Stimulated activated CD8-positive, alpha-beta memory T cell treated with anti-CD3 and anti-CD28 coated beads, Interleukin-7, amount 100 ng/mL, for 48 hours (primary cell): Measurements from ENCODE around the gene MS4A4A.

Experiments used
- DNase-seq, 2 donors: peaks; one replicate each; pipeline ENCODE4 v3.0.0-alpha.2; 2020; ENCODE audit warnings: low read depth in 1 of 2; ENCODE audit errors: extremely low read depth in 1 of 2

MS4A4A gene

DNA sequence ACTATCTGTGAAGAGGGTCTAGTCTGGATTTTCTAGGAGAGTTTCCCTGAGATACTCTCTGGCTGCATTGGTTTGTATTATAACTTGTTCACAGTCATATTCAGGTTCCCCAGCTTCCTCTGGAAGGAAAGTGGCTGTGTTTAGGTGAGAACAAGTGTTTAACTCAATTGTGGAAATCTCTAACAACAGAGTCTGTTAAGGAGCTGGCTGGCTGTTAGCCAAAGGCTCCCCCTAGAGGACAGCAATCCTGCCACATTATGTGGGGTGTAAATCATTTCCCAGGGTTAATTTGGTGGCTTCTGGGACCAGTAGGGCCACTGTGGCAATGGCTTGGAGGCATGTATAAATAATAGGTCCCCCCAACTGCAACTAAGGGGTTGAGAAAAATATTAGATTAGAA is 65.0 kb downstream of the MS4A4A start:
- no peak for DNase-seq

GRCh38 chr11:60347084-60347797 is 66.8 kb downstream of the MS4A4A start:
- no peak for DNase-seq

DNA sequence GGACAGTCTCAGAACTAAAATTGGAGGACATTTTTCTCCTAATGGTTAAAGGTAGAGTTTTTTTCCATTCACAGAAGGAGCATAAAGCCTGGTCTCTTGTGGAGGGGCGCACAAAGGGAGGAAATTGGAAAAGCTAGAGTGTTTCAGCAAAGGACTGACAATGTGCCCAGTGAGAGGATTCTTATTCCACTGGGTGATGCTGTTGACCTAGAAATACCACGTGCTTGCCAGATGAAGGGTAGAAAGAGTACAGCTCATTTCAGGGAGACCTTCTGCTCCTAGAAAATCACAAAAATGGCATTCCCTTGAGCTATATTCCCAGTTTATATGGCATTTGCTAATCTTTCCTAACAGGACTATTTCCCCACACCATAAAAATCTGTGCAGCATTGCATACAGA is 67.7 kb downstream of the MS4A4A start:
- no peak for DNase-seq

DNA sequence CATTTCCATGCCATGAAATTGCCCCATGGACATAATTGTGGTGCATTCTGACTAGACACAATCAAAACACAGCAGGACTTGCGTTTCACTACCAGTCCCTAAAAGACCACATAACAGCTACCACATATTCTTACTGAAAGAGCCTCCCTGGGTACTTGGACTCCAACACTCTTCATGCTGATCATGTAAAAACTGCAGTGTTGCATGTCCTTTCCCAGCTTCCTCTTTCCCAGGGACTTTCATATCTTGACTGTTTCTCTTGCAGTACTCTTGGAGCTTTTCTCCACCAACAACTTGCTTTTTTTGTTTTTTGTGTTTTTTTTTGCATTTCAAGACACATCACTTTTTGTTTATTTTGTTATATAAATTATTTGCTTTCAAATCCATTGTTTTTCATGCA is 69.5 kb downstream of the MS4A4A start:
- DNase-seq = no peak

DNA sequence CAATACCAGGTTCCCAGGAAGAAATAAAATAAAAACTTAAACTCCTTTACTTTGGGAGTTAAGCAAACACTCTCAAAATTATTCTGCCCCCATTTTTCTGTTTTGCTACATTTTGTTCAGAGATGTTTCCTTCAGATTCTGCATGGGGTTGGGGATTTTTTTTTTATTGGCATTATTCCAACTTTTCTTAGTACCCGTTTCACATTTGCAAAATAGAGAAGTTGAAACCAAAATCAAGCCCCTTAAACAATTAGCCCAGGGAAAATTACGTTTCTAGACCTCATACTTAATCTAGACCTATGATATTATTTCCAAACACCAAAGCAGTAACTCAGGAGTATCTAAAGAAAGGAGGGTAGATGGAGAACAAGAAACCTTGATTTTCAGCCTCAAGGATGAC is 77.3 kb downstream of the MS4A4A start:
- DNase-seq = no peak
